Measurements from ENCODE around the gene U2AF2. TPM values are rescaled to one million over a fixed set of nuclear protein-coding genes. Genes with fewer than 3 reads are reported as not detected.

Gene U2AF2
- total RNA-seq, 1 experiment from 2014 or later: 411 TPM

DNA sequence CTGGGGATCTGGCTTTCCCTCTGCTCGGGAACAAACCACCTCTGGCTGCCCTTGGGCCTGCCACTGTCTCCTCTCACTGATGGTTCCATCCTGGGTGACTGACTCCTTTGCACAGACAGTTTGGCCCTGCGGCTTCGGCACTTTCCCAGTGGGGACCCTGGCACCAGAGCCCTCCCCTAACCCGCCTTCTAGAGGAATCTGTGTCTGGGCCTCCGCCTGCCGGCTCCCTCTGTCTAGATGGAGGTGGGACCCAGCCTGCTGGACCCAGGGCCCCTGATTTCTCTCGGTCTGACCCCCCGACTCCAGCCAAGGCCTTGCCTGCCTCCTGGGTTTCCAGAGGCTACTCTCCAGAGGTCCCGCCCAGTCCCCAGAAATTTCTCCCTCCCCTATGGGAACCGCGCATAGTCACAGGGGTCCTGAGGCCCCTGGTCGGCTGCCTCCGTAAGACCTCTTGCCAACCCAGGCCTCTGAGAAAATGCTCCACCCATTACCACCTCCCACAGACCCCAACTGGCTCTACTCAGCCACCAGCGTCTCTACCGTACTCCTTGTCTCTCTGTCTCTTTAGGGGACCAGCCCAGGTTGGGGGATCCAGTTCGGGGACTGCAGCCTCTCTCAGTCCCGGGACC is 4.1 kb upstream of the U2AF2 start:
- ChIA-PET CTCF (no interaction called here), POLR2A (ENCODE audit: low non-redundant PET) (no interaction called here)
- intact Hi-C loops (cut with micrococcal nuclease; ENCODE audit: unreplicated experiment): no loop called here
- DNase-seq (ENCODE audit: low spot score): no peak
- TF ChIP-seq EZH2 (IDR thresholded peaks at IDR 0.05; ENCODE audit: borderline replicate concordance, low read depth, low read length, poor library complexity, severe bottlenecking): no peak
- TF ChIP-seq, protein P1, sequence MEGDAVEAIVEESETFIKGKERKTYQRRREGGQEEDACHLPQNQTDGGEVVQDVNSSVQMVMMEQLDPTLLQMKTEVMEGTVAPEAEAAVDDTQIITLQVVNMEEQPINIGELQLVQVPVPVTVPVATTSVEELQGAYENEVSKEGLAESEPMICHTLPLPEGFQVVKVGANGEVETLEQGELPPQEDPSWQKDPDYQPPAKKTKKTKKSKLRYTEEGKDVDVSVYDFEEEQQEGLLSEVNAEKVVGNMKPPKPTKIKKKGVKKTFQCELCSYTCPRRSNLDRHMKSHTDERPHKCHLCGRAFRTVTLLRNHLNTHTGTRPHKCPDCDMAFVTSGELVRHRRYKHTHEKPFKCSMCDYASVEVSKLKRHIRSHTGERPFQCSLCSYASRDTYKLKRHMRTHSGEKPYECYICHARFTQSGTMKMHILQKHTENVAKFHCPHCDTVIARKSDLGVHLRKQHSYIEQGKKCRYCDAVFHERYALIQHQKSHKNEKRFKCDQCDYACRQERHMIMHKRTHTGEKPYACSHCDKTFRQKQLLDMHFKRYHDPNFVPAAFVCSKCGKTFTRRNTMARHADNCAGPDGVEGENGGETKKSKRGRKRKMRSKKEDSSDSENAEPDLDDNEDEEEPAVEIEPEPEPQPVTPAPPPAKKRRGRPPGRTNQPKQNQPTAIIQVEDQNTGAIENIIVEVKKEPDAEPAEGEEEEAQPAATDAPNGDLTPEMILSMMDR (conservative IDR thresholded peaks at IDR 0.05; ENCODE audit: low read depth, low read length): no peak
- peaks cover 18% of the 10 kb centered on the region for H3K4me1 ChIP-seq (ENCODE audit: insufficient read depth, low read length, poor library complexity, severe bottlenecking)
- peaks cover 15% of the 10 kb centered on the region for H3K36me3 ChIP-seq (ENCODE audit: insufficient read depth, low read length, poor library complexity, severe bottlenecking)
- BruUV-seq (replicated peaks): no TSS peak
- H3K27ac ChIP-seq (ENCODE audit: low read depth, low read length, poor library complexity, severe bottlenecking): no peak overlapping the region
- H3K4me3 ChIP-seq (ENCODE audit: low read depth, low read length, poor library complexity, severe bottlenecking): no peak overlapping the region
- no peaks in the 10 kb centered on the region for H3K27me3 ChIP-seq (replicated peaks; ENCODE audit: insufficient read depth, low read depth, low read length, poor library complexity)
- H3K9me3 ChIP-seq (ENCODE audit: low read depth, low read length, poor library complexity, severe bottlenecking): no peaks in the 10 kb centered on the region

DNA sequence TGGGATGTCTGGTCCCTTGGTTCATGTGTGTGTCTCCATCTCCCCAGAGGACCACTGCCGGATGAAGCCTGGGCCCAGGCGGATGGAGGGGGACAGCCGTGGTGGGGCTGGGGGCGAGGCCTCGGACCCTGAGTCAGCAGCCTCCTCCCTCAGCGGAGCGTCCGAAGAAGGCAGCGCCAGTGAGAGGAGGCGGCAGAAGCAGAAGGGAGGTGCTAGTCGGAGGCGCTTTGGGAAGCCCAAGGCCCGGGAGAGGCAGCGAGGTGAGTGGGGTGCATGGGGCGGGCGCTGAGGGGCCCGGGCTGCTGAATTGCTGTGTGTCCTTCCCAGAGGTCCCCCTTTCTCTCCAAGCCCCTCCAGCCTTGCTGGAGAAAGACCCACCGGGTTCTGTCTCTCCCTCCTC is 3.6 kb upstream of the U2AF2 start:
- POLR2A ChIA-PET (ENCODE audit: low non-redundant PET): no interaction called here
- no peak overlapping the region for H3K27ac ChIP-seq (ENCODE audit: low read depth, low read length, poor library complexity, severe bottlenecking)
- H3K27me3 ChIP-seq (replicated peaks; ENCODE audit: insufficient read depth, low read depth, low read length, poor library complexity): no peaks in the 10 kb centered on the region
- H3K4me3 ChIP-seq (ENCODE audit: low read depth, low read length, poor library complexity, severe bottlenecking): no peak overlapping the region
- H3K4me1 ChIP-seq (ENCODE audit: insufficient read depth, low read length, poor library complexity, severe bottlenecking): peaks cover 18% of the 10 kb centered on the region
- TF ChIP-seq EZH2 (IDR thresholded peaks at IDR 0.05; ENCODE audit: borderline replicate concordance, low read depth, low read length, poor library complexity, severe bottlenecking): no peak
- TF ChIP-seq, protein P1 (conservative IDR thresholded peaks at IDR 0.05; ENCODE audit: low read depth, low read length): no peak
- BruUV-seq (replicated peaks): no TSS peak
- intact Hi-C loops (cut with micrococcal nuclease; ENCODE audit: unreplicated experiment): no loop called here
- CTCF ChIA-PET: no interaction called here
- no peak for DNase-seq (ENCODE audit: low spot score)
- H3K9me3 ChIP-seq (ENCODE audit: low read depth, low read length, poor library complexity, severe bottlenecking): no peaks in the 10 kb centered on the region
- peaks cover 18% of the 10 kb centered on the region for H3K36me3 ChIP-seq (ENCODE audit: insufficient read depth, low read length, poor library complexity, severe bottlenecking)

DNA sequence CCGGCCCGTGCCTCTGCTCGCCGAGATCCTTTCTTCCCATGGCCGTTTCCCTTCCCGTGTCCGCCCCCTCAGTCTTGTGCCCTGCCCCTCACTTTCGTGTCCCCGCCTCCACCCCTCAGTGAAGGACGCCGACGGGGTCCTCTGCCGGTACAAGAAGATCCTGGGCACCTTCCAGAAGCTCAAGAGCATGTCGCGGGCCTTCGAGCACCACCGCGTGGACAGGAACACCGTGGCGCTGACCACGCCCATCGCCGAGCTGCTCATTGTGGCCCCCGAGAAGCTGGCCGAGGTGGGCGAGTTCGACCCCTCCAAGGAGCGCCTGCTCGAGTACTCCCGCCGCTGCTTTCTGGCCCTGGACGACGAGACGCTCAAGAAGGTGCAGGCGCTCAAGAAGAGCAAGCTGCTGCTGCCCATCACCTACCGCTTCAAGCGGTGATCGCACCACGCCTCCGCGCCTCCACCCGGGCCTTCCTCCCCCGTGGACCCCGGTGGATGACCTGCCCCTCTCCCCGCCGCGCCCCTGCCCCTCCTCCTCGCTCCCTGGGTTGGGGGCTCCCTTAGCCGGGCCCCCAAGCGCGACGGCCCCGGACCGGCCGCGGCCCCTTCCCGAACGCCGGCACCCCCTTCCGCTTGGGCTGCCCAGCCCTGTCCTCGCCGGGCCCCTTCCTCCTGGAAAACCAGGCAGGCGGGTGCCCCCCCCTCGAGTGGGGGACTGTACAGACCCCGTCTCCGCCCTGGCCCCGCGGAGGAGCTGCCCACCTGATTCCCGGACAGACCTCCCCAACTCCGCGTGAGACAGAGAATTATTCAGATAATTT is 2.3 kb upstream of the U2AF2 start:
- POLR2A ChIA-PET (ENCODE audit: low non-redundant PET): no interaction called here

More for the DNA sequence above, 2.3 kb upstream of the U2AF2 start:
- BruUV-seq (replicated peaks): no TSS peak
- no peak overlapping the region for H3K27ac ChIP-seq (ENCODE audit: low read depth, low read length, poor library complexity, severe bottlenecking)
- H3K27me3 ChIP-seq (replicated peaks; ENCODE audit: insufficient read depth, low read depth, low read length, poor library complexity): no peaks in the 10 kb centered on the region
- H3K36me3 ChIP-seq (ENCODE audit: insufficient read depth, low read length, poor library complexity, severe bottlenecking): peaks cover 18% of the 10 kb centered on the region
- peaks cover 17% of the 10 kb centered on the region for H3K4me1 ChIP-seq (ENCODE audit: insufficient read depth, low read length, poor library complexity, severe bottlenecking)
- intact Hi-C loops (cut with micrococcal nuclease; ENCODE audit: unreplicated experiment): no loop called here
- H3K9me3 ChIP-seq (ENCODE audit: low read depth, low read length, poor library complexity, severe bottlenecking): no peaks in the 10 kb centered on the region
- H3K4me3 ChIP-seq (ENCODE audit: low read depth, low read length, poor library complexity, severe bottlenecking): no peak overlapping the region
- CTCF ChIA-PET: interaction anchor here (0.7 to 1.3 kb wide), 6 partner anchors 19 to 505 kb away, joined by 3 to 21 read pairs (median 4); no protein-coding TSS in a partner anchor
- TF ChIP-seq, protein P1 (conservative IDR thresholded peaks at IDR 0.05; ENCODE audit: low read depth, low read length): no peak
- no peak for TF ChIP-seq EZH2 (IDR thresholded peaks at IDR 0.05; ENCODE audit: borderline replicate concordance, low read depth, low read length, poor library complexity, severe bottlenecking)
- no peak for DNase-seq (ENCODE audit: low spot score)
